ENCODE results near the gene ZMYND11. TPM values are rescaled to one million over a fixed set of nuclear protein-coding genes. Genes with fewer than 3 reads are reported as not detected.

Gene ZMYND11
- total RNA-seq, 4 donors from 2014 or later = 55.6 to 95.1 (median 70.8) TPM

GRCh38 chr10:269440-270074, 134.3 kb downstream of the ZMYND11 start:
- TF ChIP-seq CTCF (IDR thresholded peaks at IDR 0.05; ENCODE audit: low read depth) = no peak

- TF ChIP-seq CTCF (IDR thresholded peaks at IDR 0.05; ENCODE audit: low read depth) = no peak
These were observed 135.9 kb downstream of the ZMYND11 start for GRCh38 chr10:271201-271600.

DNA sequence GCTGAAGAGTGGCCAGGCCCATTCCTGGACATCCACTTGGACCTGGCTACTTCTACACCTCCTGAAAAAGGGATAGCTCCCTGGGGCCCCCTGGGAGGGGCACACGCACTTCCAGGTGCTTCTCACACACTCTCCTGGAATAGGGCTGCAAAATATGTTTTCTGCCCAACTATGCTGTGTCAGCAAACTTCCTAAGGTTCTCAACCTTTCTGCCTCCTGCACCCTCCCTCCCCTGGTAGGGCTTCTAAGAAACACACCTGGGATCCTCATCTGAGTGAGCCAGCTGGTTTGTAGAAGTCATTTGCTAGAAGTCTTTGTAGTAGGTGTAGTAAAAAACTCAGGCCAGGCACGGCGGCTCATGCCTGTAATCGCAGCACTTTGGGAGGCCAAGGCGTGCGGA, 136.5 kb downstream of the ZMYND11 start:
- TF ChIP-seq CTCF (IDR thresholded peaks at IDR 0.05; ENCODE audit: low read depth) = no peak

DNA sequence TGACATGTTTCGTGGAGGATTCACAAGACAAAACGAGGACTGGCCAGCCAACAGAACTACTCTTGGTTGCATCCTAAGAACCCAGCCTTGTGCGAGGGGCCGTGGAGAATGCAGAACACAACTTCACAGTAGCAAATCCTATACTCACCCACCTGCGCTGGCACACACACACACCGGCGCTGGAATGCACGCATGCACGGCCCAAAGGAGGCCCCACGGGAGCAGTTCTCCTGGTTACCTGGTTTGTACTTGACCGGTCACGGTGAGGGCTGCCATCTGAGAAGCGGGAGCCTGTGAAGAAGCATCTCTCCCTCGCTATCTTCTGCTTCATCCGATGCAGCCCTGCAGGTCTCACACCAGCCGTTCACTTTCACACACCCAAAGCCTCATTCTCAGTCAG, 137.8 kb downstream of the ZMYND11 start:
- no peak for TF ChIP-seq CTCF (IDR thresholded peaks at IDR 0.05; ENCODE audit: low read depth)

GRCh38 chr10:274866-275265, 139.6 kb downstream of the ZMYND11 start:
- TF ChIP-seq CTCF (IDR thresholded peaks at IDR 0.05; ENCODE audit: low read depth) = no peak

DNA sequence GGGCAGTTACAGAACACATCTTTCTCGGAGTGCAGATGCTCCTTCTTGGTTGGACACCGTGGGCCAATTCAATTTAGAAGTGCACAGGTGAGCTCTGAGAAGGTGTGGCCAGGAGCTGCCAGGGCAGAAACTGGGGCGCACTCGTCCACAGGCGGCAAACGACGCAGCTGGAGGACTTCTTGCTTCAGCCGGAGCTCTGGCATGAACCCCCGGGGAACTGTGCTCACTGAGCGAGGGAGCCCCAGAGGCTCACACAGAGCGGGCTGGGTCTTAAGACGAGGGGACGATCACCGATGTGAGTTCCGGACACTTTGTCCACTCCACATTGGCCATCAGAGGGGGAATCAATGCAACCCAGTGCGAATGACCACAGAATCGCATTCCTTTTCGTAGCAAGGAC, 140.4 kb downstream of the ZMYND11 start:
- TF ChIP-seq CTCF (IDR thresholded peaks at IDR 0.05; ENCODE audit: low read depth) = no peak

GRCh38 chr10:277963-278362, 142.7 kb downstream of the ZMYND11 start:
- TF ChIP-seq CTCF (IDR thresholded peaks at IDR 0.05; ENCODE audit: low read depth) = no peak
